GM23338 (cell line): ENCODE results near the gene PPA1. TPM values are rescaled to one million over a fixed set of nuclear protein-coding genes. Genes with fewer than 3 reads are reported as not detected.

ENCODE experiments used
- ATAC-seq: fragments of 200-7000 bp; cut with Tn5 transposase; 3 replicates; pipeline ENCODE4 v1.9.1; 2020
- DNase-seq: peaks from one replicate; pipeline ENCODE4 v3.0.0-alpha.2; 2015; ENCODE audit warnings: low spot score
- H2AFZ ChIP-seq: fragments of 200-600 bp; sonication (generic); 2 replicates; pipeline ENCODE4 v1.8.0; 2016; ENCODE audit warnings: antibody characterized with exemption, mild to moderate bottlenecking, moderate library complexity
- H3F3A ChIP-seq: fragments of 200-600 bp; sonication (generic); replicated peaks from 2 replicates; pipeline ENCODE4 v1.8.0; 2017; ENCODE audit warnings: antibody characterized with exemption, mixed run types, low read depth
- H3K27ac ChIP-seq: fragments of 200-600 bp; sonication (generic); 2 replicates; pipeline ENCODE4 v1.6.1; 2016; ENCODE audit warnings: low read depth
- H3K27me3 ChIP-seq: fragments of 200-600 bp; sonication (generic); 2 replicates; pipeline ENCODE4 v1.8.0; 2016; ENCODE audit warnings: mild to moderate bottlenecking, mixed run types, moderate library complexity; ENCODE audit not compliant: insufficient read depth
- H3K36me3 ChIP-seq: fragments of 200-600 bp; sonication (generic); 2 replicates; pipeline ENCODE4 v1.8.0; 2016; ENCODE audit warnings: mild to moderate bottlenecking; ENCODE audit not compliant: insufficient read depth
- H3K4me1 ChIP-seq: fragments of 200-600 bp; sonication (generic); 2 replicates; pipeline ENCODE4 v1.8.0; 2016; ENCODE audit warnings: mild to moderate bottlenecking, moderate library complexity; ENCODE audit not compliant: insufficient read depth
- H3K4me2 ChIP-seq: fragments of 200-600 bp; sonication (generic); 2 replicates; pipeline ENCODE4 v1.7.1; 2017; ENCODE audit warnings: mixed run types
- H3K4me3 ChIP-seq: fragments of 200-600 bp; sonication (generic); 2 replicates; pipeline ENCODE4 v1.6.1; 2016; ENCODE audit warnings: mixed run types
- H3K79me2 ChIP-seq: fragments of 200-600 bp; sonication (generic); replicated peaks from 2 replicates; pipeline ENCODE4 v1.8.0; 2017; ENCODE audit warnings: mild to moderate bottlenecking; ENCODE audit not compliant: insufficient read depth
- H3K9me2 ChIP-seq: fragments of 200-600 bp; sonication (generic); 2 replicates; pipeline ENCODE4 v1.8.0; 2017; ENCODE audit not compliant: insufficient read depth
- H4K20me1 ChIP-seq: fragments of 200-600 bp; sonication (generic); replicated peaks from 2 replicates; pipeline ENCODE4 v1.8.0; 2017; ENCODE audit warnings: mild to moderate bottlenecking; ENCODE audit not compliant: insufficient read depth
- H3K27ac Mint-ChIP-seq: 2 replicates; pipeline ENCODE4 v1.8.0; 2020; ENCODE audit warnings: inconsistent platforms, mild to moderate bottlenecking, moderate library complexity, mixed read lengths
- H3K27me3 Mint-ChIP-seq: 3 replicates; pipeline ENCODE4 v1.8.0; 2022; ENCODE audit warnings: low read depth, mild to moderate bottlenecking, moderate library complexity, mixed read lengths, inconsistent platforms; ENCODE audit not compliant: insufficient read depth, poor library complexity
- H3K36me3 Mint-ChIP-seq: 3 replicates; pipeline ENCODE4 v1.8.0; 2021; ENCODE audit warnings: low read depth, mild to moderate bottlenecking, inconsistent platforms, moderate library complexity, mixed read lengths
- H3K4me1 Mint-ChIP-seq: 3 replicates; pipeline ENCODE4 v1.8.0; 2020; ENCODE audit warnings: mild to moderate bottlenecking, inconsistent platforms, mixed read lengths
- H3K4me3 Mint-ChIP-seq: 3 replicates; pipeline ENCODE4 v1.8.0; 2021; ENCODE audit warnings: moderate library complexity, mild to moderate bottlenecking, inconsistent platforms, mixed read lengths
- H3K9me3 Mint-ChIP-seq: 3 replicates; pipeline ENCODE4 v1.8.0; 2020; ENCODE audit warnings: moderate library complexity, mild to moderate bottlenecking, inconsistent platforms, mixed read lengths
- CREB1 ChIP-seq: fragments of 250-450 bp; sonication (Bioruptor Pico); IDR thresholded peaks from 2 replicates; pipeline ENCODE4 v1.5.0; 2020; ENCODE audit warnings: low read depth, mild to moderate bottlenecking, moderate library complexity
- CTCF ChIP-seq, 2 experiments: fragments of 200-600 bp in 1 of 2; sonication (generic) in 1 of 2; conservative IDR thresholded peaks; 2 replicates each; pipeline versions ENCODE4 v1.5.1 to v1.6.1; 2016 to 2017; ENCODE audit warnings: antibody characterized with exemption in 2 of 2, low read depth in 2 of 2, mild to moderate bottlenecking in 2 of 2, moderate library complexity in 1 of 2
- ETS1 ChIP-seq: IDR thresholded peaks from 2 replicates; pipeline ENCODE4 v1.6.1; 2016; ENCODE audit warnings: antibody characterized with exemption
- EZH2 ChIP-seq: fragments of 200-600 bp; sonication (generic); IDR thresholded peaks from one replicate; pipeline ENCODE4 v1.8.0; 2017; ENCODE audit warnings: antibody characterized with exemption, mild to moderate bottlenecking, low read depth; ENCODE audit not compliant: unreplicated experiment
- EZH2phosphoT487 ChIP-seq: fragments of 200-600 bp; sonication (generic); IDR thresholded peaks from one replicate; pipeline ENCODE4 v1.8.1; 2018; ENCODE audit warnings: antibody characterized with exemption; ENCODE audit not compliant: unreplicated experiment
- NANOG ChIP-seq: IDR thresholded peaks from 2 replicates; pipeline ENCODE4 v1.6.1; 2016; ENCODE audit warnings: antibody characterized with exemption, borderline replicate concordance
- POLR2AphosphoS5 ChIP-seq: IDR thresholded peaks from 2 replicates; pipeline ENCODE4 v1.6.1; 2016; ENCODE audit warnings: antibody characterized with exemption, low read depth
- REST ChIP-seq: IDR thresholded peaks from one replicate; pipeline ENCODE4 v1.6.1; 2018; ENCODE audit warnings: antibody characterized with exemption; ENCODE audit not compliant: unreplicated experiment
- STAT1 ChIP-seq: IDR thresholded peaks from one replicate; pipeline ENCODE4 v1.6.1; 2016; ENCODE audit warnings: antibody characterized with exemption; ENCODE audit not compliant: unreplicated experiment
- ZNF114 ChIP-seq: fragments of 250-450 bp; sonication (Bioruptor Pico); IDR thresholded peaks from 2 replicates; pipeline ENCODE4 v1.5.0; 2020; ENCODE audit warnings: mild to moderate bottlenecking, moderate library complexity
- ZNF331 ChIP-seq: fragments of 250-450 bp; sonication (Bioruptor Pico); IDR thresholded peaks from 2 replicates; pipeline ENCODE4 v1.5.0; 2020; ENCODE audit warnings: low read depth, mild to moderate bottlenecking, moderate library complexity
- polyA plus RNA-seq: library from polyadenylated mRNA; unstranded; fragments of >200 nt; fragmentation: Nextera tagmentation; extraction: Ambion mirVana; gene quantifications from 2 replicates; pipeline ENCODE4 v1.2.1, GENCODE V29; 2016
- total RNA-seq: library from RNA; depleted of rRNA; stranded (reverse); fragments of >200 nt; shearing (Covaris generic); gene quantifications from 2 replicates; pipeline ENCODE4 v1.2.3, GENCODE V29; 2014

The PPA1 gene
- total and polyA plus RNA-seq, 2 experiments from 2014 or later, result 135 to 228 TPM

- Mint-ChIP-seq H3K4me1 (no peaks in the 10 kb centered on the region), H3K4me3 (no peak overlapping the region), H3K27me3 (peaks cover 3% of the 10 kb centered on the region), H3K27ac (no peak overlapping the region), H3K36me3 (no peaks in the 10 kb centered on the region), H3K9me3 (no peaks in the 10 kb centered on the region)
- ATAC-seq (no peak), DNase-seq (no peak)
- H3K27me3 ChIP-seq, result no peaks in the 10 kb centered on the region
- no peak overlapping the region for H3K4me2 ChIP-seq
- no peak for TF ChIP-seq ETS1
- no peak for TF ChIP-seq ZNF331 (CRISPR knock-in tag)
- no peak for TF ChIP-seq CREB1
- TF ChIP-seq REST, result no peak
- no peak for TF ChIP-seq EZH2
- no peaks in the 10 kb centered on the region for H3K9me2 ChIP-seq
- H3K36me3 ChIP-seq, result no peaks in the 10 kb centered on the region
- H2AFZ ChIP-seq, result no peak overlapping the region
- H3K27ac ChIP-seq, result no peak overlapping the region
- no peaks in the 10 kb centered on the region for H3K79me2 ChIP-seq
- no peaks in the 10 kb centered on the region for H3F3A ChIP-seq
- no peak overlapping the region for H3K4me3 ChIP-seq
- H4K20me1 ChIP-seq, result no peaks in the 10 kb centered on the region
- no peaks in the 10 kb centered on the region for H3K4me1 ChIP-seq
These were observed 14.1 kb upstream of the PPA1 start for GRCh38 chr10:70247360-70247759.

- Histone ChIP-seq H3K4me3 (no peak overlapping the region), H3K4me2 (no peak overlapping the region), H4K20me1 (no peaks in the 10 kb centered on the region), H3F3A (no peaks in the 10 kb centered on the region), H3K4me1 (no peaks in the 10 kb centered on the region), H3K27ac (no peak overlapping the region), H3K9me2 (no peaks in the 10 kb centered on the region), H3K79me2 (no peaks in the 10 kb centered on the region), H2AFZ (no peak overlapping the region), H3K27me3 (no peaks in the 10 kb centered on the region), H3K36me3 (no peaks in the 10 kb centered on the region)
- Mint-ChIP-seq H3K4me3 (no peak overlapping the region), H3K27me3 (no peaks in the 10 kb centered on the region), H3K4me1 (no peaks in the 10 kb centered on the region), H3K9me3 (peaks cover 47% of the 10 kb centered on the region), H3K27ac (no peak overlapping the region), H3K36me3 (peaks cover 24% of the 10 kb centered on the region)
- DNase-seq (no peak), ATAC-seq (no peak)
- TF ChIP-seq ZNF114 (CRISPR knock-in tag), result no peak
- no peak for TF ChIP-seq CTCF (conservative IDR thresholded peaks at IDR 0.05; ENCODE audit: low read depth in 2 of 2)
- TF ChIP-seq ETS1, result no peak
- no peak for TF ChIP-seq NANOG
- no peak for TF ChIP-seq POLR2AphosphoS5
- no peak for TF ChIP-seq EZH2phosphoT487
- TF ChIP-seq EZH2, result no peak
- TF ChIP-seq ZNF331 (CRISPR knock-in tag), result no peak
- TF ChIP-seq CREB1, result no peak
- TF ChIP-seq STAT1, result no peak
These were observed 7.9 kb upstream of the PPA1 start for GRCh38 chr10:70241081-70241480.
